SH-SY5Y (cell line): Measurements from ENCODE around the gene HTR4.

Experiments
- GATA2 ChIP-seq: IDR thresholded peaks from 2 replicates; pipeline ENCODE4 v1.6.1; 2011; ENCODE audit warnings: mild to moderate bottlenecking, low read depth, low read length
- GATA3 ChIP-seq: IDR thresholded peaks from 2 replicates; pipeline ENCODE4 v1.6.1; 2011; ENCODE audit warnings: low read depth, mild to moderate bottlenecking, low read length, moderate library complexity

DNA sequence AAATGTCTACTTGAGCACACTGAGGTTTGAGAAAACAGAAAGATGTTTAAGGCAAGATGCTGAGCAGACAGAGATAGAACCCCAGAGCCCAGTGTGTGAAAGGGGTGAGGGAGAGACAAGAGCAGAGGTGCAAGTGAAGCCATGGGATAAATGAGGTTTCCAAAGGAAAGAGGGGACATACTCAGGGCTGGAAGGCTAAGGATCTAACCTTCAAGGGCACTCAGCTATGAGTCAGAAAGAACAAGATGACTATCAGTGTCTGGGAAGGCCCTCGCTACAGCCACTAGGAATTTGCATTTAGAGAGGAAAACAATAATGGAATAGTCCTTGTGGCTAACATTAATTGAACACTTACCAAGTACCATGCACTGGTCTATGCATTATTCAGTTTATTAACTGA is 113.7 kb downstream of the HTR4 start:
- TF ChIP-seq GATA2 (no peak), GATA3 (no peak)
